NCI-H128 (cell line): Measurements from ENCODE around the gene FSIP1.

Source experiments
- DNase-seq: peaks from one replicate; lab custom pipeline; 2025; ENCODE audit not compliant: unreplicated experiment; lab: John Stamatoyannopoulos, UW

Gene FSIP1

GRCh38 chr15:39586387-39587095 is 196.1 kb downstream of the FSIP1 start:
- DNase-seq: no peak

GRCh38 chr15:39585871-39586301 is 196.8 kb downstream of the FSIP1 start:
- no peak for DNase-seq

GRCh38 chr15:39585389-39585841 is 197.2 kb downstream of the FSIP1 start:
- no peak for DNase-seq

- no peak for DNase-seq
Observed at GRCh38 chr15:39584662-39585388, 197.8 kb downstream of the FSIP1 start.

GRCh38 chr15:39584266-39584659 is 198.4 kb downstream of the FSIP1 start:
- no peak for DNase-seq

GRCh38 chr15:39583596-39584265 is 198.9 kb downstream of the FSIP1 start:
- DNase-seq: no peak

- no peak for DNase-seq
Observed at GRCh38 chr15:39582977-39583595, 199.6 kb downstream of the FSIP1 start.

GRCh38 chr15:39582286-39582976 is 200.2 kb downstream of the FSIP1 start:
- DNase-seq: no peak

- no peak for DNase-seq
Observed at GRCh38 chr15:39581793-39582285, 200.8 kb downstream of the FSIP1 start.

GRCh38 chr15:39581242-39581792 is 201.3 kb downstream of the FSIP1 start:
- DNase-seq: no peak

- no peak for DNase-seq
Observed at GRCh38 chr15:39580485-39581241, 202.0 kb downstream of the FSIP1 start, which contains the start of gene THBS1. Gene THBS1, plus strand, starts transcription at chr15:39581079. Its CDS starts 779 bp downstream, at chr15:39581858.

- DNase-seq: peak; percentile 38
Observed at GRCh38 chr15:39580117-39580484, 202.5 kb downstream of the FSIP1 start.

GRCh38 chr15:39579487-39580116 is 203.0 kb downstream of the FSIP1 start:
- no peak for DNase-seq

- no peak for DNase-seq
Observed at GRCh38 chr15:39578851-39579486, 203.7 kb downstream of the FSIP1 start.

- DNase-seq: no peak
Observed at GRCh38 chr15:39575180-39575579, 207.5 kb downstream of the FSIP1 start.

GRCh38 chr15:39574427-39574826 is 208.2 kb downstream of the FSIP1 start:
- DNase-seq: no peak

GRCh38 chr15:39573844-39574243 is 208.8 kb downstream of the FSIP1 start:
- DNase-seq: no peak

- DNase-seq: no peak
Observed at GRCh38 chr15:39573287-39573686, 209.4 kb downstream of the FSIP1 start.

- no peak for DNase-seq
Observed at GRCh38 chr15:39565851-39566250, 216.8 kb downstream of the FSIP1 start.
